Panc1 (cell line): ENCODE results near the gene GLB1L2. TPM values are rescaled to one million over a fixed set of nuclear protein-coding genes. Genes with fewer than 3 reads are reported as not detected.

Source experiments
- ATAC-seq: fragments of 200-7000 bp; cut with Tn5 transposase; 2 replicates; pipeline ENCODE4 v1.9.1; 2020; ENCODE audit warnings: mild to moderate bottlenecking, moderate library complexity
- BruUV-seq: library from RNA; stranded (reverse); fragments of 400-500 nt; replicated peaks from 2 replicates; lab custom pipeline; 2021; lab: Mats Ljungman, UMichigan
- CTCF ChIA-PET: fragments of 300-600 bp; sonication (Branson Sonifier 250); formaldehyde crosslinking; loops from one replicate; lab custom pipeline; 2022; ENCODE audit warnings: antibody characterized with exemption; lab: Charles Lee
- POLR2A ChIA-PET: fragments of 300-600 bp; sonication (Branson Sonifier 250); formaldehyde crosslinking; loops from one replicate; lab custom pipeline; 2022; ENCODE audit warnings: antibody characterized with exemption; lab: Charles Lee
- DNase-seq: peaks from one replicate; pipeline ENCODE4 v3.0.0-alpha.2; 2010; ENCODE audit warnings: low read depth, low spot score
- H3K27ac ChIP-seq: 2 replicates; pipeline ENCODE4 v1.5.1; 2011; ENCODE audit warnings: mild to moderate bottlenecking, low read length, inconsistent platforms
- H3K27me3 ChIP-seq: fragments of 200-500 bp; sonication (Bioruptor generic); 2 replicates; pipeline ENCODE4 v1.6.0; 2014; ENCODE audit warnings: low read length, inconsistent platforms; ENCODE audit not compliant: control insufficient read depth, insufficient read depth
- H3K36me3 ChIP-seq: fragments of 200-500 bp; sonication (Bioruptor generic); 2 replicates; pipeline ENCODE4 v1.5.1; 2014; ENCODE audit warnings: inconsistent platforms, mild to moderate bottlenecking, low read length, moderate library complexity; ENCODE audit not compliant: control insufficient read depth, insufficient read depth
- H3K4me1 ChIP-seq: 2 replicates; pipeline ENCODE4 v1.5.1; 2011; ENCODE audit warnings: inconsistent platforms, mild to moderate bottlenecking, low read length, moderate library complexity; ENCODE audit not compliant: control insufficient read depth, insufficient read depth
- H3K4me3 ChIP-seq, 2 experiments: 2 replicates each; pipeline ENCODE4 v1.5.1; 2011 to 2012; ENCODE audit warnings: low read depth in 2 of 2, low read length in 2 of 2, mild to moderate bottlenecking in 2 of 2, inconsistent platforms in 1 of 2, moderate library complexity in 1 of 2
- H3K9me3 ChIP-seq: fragments of 200-500 bp; sonication (Bioruptor generic); 2 replicates; pipeline ENCODE4 v1.5.1; 2014; ENCODE audit warnings: low read depth, mild to moderate bottlenecking, inconsistent platforms, low read length, moderate library complexity; ENCODE audit not compliant: control insufficient read depth, insufficient read depth
- POLR2AphosphoS5 ChIP-seq: IDR thresholded peaks from 2 replicates; pipeline ENCODE4 v1.6.1; 2012; ENCODE audit warnings: mild to moderate bottlenecking, low read depth, low read length, moderate library complexity
- SIN3A ChIP-seq: IDR thresholded peaks from 2 replicates; pipeline ENCODE4 v1.6.1; 2012; ENCODE audit warnings: low read depth, mild to moderate bottlenecking, low read length, moderate library complexity, borderline replicate concordance; ENCODE audit not compliant: insufficient read depth
- TCF7L2 ChIP-seq: IDR thresholded peaks from 2 replicates; pipeline ENCODE4 v1.6.1; 2011; ENCODE audit warnings: mild to moderate bottlenecking, low read depth, low read length, inconsistent platforms
- in situ Hi-C: cut with HindIII; loops from 2 replicates; pipeline ENCODE4 v1.10.0; 2016; ENCODE audit warnings: low sequenced_read_pairs, low pct_unique_long_range_greater_than_20kb
- intact Hi-C: fragments of 100-400 bp; cut with micrococcal nuclease; formaldehyde crosslinking; loops from one replicate; pipeline ENCODE4 v1.10.0; 2022; ENCODE audit not compliant: unreplicated experiment
- total RNA-seq: library from RNA; stranded (reverse); gene quantifications from one replicate; pipeline ENCODE4 v1.2.1, GENCODE V29; 2021; ENCODE audit not compliant: unreplicated experiment
- TF ChIP-seq, protein P1 (sequence below), 2 experiments: IDR thresholded peaks; 2 replicates each; pipeline ENCODE4 v1.6.1; 2011 to 2012; ENCODE audit warnings: low read depth in 2 of 2, control low read depth in 1 of 2, low read length in 1 of 2, mild to moderate bottlenecking in 1 of 2, moderate library complexity in 1 of 2; ENCODE audit not compliant: insufficient read depth in 1 of 2
- TF ChIP-seq, protein P2 (sequence below): fragments of 450-650 bp; IDR thresholded peaks from 2 replicates; pipeline ENCODE4 v1.5.1; 2017; ENCODE audit warnings: mild to moderate bottlenecking

GLB1L2 gene
- total RNA-seq, 1 experiment from 2014 or later: 10.4 TPM

GRCh38 chr11:134363592-134363991, 31.8 kb downstream of the GLB1L2 start:
- CTCF ChIA-PET: no interaction called here
- H3K9me3 ChIP-seq: no peaks in the 10 kb centered on the region
- no peak overlapping the region for H3K27ac ChIP-seq
- no peak for DNase-seq
- TF ChIP-seq, protein P1, sequence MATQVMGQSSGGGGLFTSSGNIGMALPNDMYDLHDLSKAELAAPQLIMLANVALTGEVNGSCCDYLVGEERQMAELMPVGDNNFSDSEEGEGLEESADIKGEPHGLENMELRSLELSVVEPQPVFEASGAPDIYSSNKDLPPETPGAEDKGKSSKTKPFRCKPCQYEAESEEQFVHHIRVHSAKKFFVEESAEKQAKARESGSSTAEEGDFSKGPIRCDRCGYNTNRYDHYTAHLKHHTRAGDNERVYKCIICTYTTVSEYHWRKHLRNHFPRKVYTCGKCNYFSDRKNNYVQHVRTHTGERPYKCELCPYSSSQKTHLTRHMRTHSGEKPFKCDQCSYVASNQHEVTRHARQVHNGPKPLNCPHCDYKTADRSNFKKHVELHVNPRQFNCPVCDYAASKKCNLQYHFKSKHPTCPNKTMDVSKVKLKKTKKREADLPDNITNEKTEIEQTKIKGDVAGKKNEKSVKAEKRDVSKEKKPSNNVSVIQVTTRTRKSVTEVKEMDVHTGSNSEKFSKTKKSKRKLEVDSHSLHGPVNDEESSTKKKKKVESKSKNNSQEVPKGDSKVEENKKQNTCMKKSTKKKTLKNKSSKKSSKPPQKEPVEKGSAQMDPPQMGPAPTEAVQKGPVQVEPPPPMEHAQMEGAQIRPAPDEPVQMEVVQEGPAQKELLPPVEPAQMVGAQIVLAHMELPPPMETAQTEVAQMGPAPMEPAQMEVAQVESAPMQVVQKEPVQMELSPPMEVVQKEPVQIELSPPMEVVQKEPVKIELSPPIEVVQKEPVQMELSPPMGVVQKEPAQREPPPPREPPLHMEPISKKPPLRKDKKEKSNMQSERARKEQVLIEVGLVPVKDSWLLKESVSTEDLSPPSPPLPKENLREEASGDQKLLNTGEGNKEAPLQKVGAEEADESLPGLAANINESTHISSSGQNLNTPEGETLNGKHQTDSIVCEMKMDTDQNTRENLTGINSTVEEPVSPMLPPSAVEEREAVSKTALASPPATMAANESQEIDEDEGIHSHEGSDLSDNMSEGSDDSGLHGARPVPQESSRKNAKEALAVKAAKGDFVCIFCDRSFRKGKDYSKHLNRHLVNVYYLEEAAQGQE (IDR thresholded peaks at IDR 0.05; ENCODE audit: insufficient read depth in 1 of 2, low read depth in 2 of 2, low read length in 1 of 2): no peak
- TF ChIP-seq, protein P2, sequence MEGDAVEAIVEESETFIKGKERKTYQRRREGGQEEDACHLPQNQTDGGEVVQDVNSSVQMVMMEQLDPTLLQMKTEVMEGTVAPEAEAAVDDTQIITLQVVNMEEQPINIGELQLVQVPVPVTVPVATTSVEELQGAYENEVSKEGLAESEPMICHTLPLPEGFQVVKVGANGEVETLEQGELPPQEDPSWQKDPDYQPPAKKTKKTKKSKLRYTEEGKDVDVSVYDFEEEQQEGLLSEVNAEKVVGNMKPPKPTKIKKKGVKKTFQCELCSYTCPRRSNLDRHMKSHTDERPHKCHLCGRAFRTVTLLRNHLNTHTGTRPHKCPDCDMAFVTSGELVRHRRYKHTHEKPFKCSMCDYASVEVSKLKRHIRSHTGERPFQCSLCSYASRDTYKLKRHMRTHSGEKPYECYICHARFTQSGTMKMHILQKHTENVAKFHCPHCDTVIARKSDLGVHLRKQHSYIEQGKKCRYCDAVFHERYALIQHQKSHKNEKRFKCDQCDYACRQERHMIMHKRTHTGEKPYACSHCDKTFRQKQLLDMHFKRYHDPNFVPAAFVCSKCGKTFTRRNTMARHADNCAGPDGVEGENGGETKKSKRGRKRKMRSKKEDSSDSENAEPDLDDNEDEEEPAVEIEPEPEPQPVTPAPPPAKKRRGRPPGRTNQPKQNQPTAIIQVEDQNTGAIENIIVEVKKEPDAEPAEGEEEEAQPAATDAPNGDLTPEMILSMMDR: no peak
- TF ChIP-seq TCF7L2 (no peak), SIN3A (no peak), POLR2AphosphoS5 (no peak)
- BruUV-seq: no TSS peak
- intact Hi-C loops (loop anchor here (5.0 kb wide), 2 partner anchors 214 to 504 kb away; no protein-coding TSS in a partner anchor), in situ Hi-C loops (no loop called here)
- POLR2A ChIA-PET: no interaction called here
- H3K36me3 ChIP-seq: no peaks in the 10 kb centered on the region
- H3K27me3 ChIP-seq: no peaks in the 10 kb centered on the region
- H3K4me3 ChIP-seq: no peak overlapping the region
- no peak for ATAC-seq
- 0 out of 2 replicates have a peak, but pooled peaks cover 4% of the 10 kb centered on the region for H3K4me1 ChIP-seq

GRCh38 chr11:134364261-134364660, 32.5 kb downstream of the GLB1L2 start:
- Histone ChIP-seq H3K9me3 (no peaks in the 10 kb centered on the region), H3K4me1 (0 out of 2 replicates have a peak, but pooled peaks cover 4% of the 10 kb centered on the region), H3K36me3 (no peaks in the 10 kb centered on the region), H3K27me3 (no peaks in the 10 kb centered on the region), H3K4me3 (no peak overlapping the region), H3K27ac (no peak overlapping the region)
- DNase-seq (no peak), ATAC-seq (no peak)
- intact Hi-C loops: loop anchor here (5.0 kb wide), 2 partner anchors 213 to 503 kb away; no protein-coding TSS in a partner anchor
- no TSS peak for BruUV-seq
- CTCF ChIA-PET: no interaction called here
- POLR2A ChIA-PET: no interaction called here
- TF ChIP-seq POLR2AphosphoS5 (no peak), TCF7L2 (no peak), SIN3A (no peak)
- TF ChIP-seq, protein P2: no peak
- TF ChIP-seq, protein P1 (IDR thresholded peaks at IDR 0.05; ENCODE audit: insufficient read depth in 1 of 2, low read depth in 2 of 2, low read length in 1 of 2): no peak
- in situ Hi-C loops: no loop called here
